OCI-LY7 (cell line): ENCODE results near the gene KCNIP4. TPM values are rescaled to one million over a fixed set of nuclear protein-coding genes. Genes with fewer than 3 reads are reported as not detected.

Experiments
- BruUV-seq: library from RNA; stranded (reverse); fragments of 400-500 nt; replicated peaks from 2 replicates; lab custom pipeline; 2021; lab: Mats Ljungman, UMichigan
- CTCF ChIA-PET: fragments of 300-600 bp; sonication (Branson Sonifier 250); formaldehyde crosslinking; loops from one replicate; lab custom pipeline; 2022; ENCODE audit warnings: antibody characterized with exemption; ENCODE audit not compliant: unreplicated experiment; lab: Charles Lee
- POLR2A ChIA-PET: fragments of 300-600 bp; sonication (Branson Sonifier 250); formaldehyde crosslinking; loops from one replicate; lab custom pipeline; 2022; ENCODE audit warnings: antibody characterized with exemption; lab: Charles Lee
- DNase-seq: peaks from one replicate; pipeline ENCODE4 v3.0.0-alpha.2; 2015; ENCODE audit warnings: low spot score
- H2AFZ ChIP-seq: fragments of 200-600 bp; sonication (generic), shearing (Covaris generic); 2 replicates; pipeline ENCODE4 v1.6.1; 2014; ENCODE audit warnings: mild to moderate bottlenecking, antibody characterized with exemption, low read length, moderate library complexity
- H3K27ac ChIP-seq: fragments of 200-600 bp; sonication (generic); 2 replicates; pipeline ENCODE4 v1.5.1; 2014; ENCODE audit warnings: mixed run types, low read depth, mild to moderate bottlenecking, moderate library complexity, low read length, inconsistent platforms; ENCODE audit not compliant: poor library complexity, severe bottlenecking
- H3K36me3 ChIP-seq: fragments of 200-600 bp; sonication (generic); 2 replicates; pipeline ENCODE4 v1.6.1; 2014; ENCODE audit warnings: mild to moderate bottlenecking, antibody characterized with exemption, low read length, moderate library complexity, mixed read lengths; ENCODE audit not compliant: insufficient read depth
- H3K4me1 ChIP-seq: fragments of 200-600 bp; sonication (generic); 2 replicates; pipeline ENCODE4 v1.5.1; 2014; ENCODE audit warnings: mild to moderate bottlenecking, low read length; ENCODE audit not compliant: insufficient read depth, poor library complexity, severe bottlenecking
- H3K4me2 ChIP-seq: fragments of 200-600 bp; sonication (generic); 2 replicates; pipeline ENCODE4 v1.6.1; 2014; ENCODE audit warnings: mild to moderate bottlenecking, low read length
- H3K4me3 ChIP-seq: fragments of 200-600 bp; sonication (generic); 2 replicates; pipeline ENCODE4 v1.5.1; 2014; ENCODE audit warnings: mild to moderate bottlenecking, low read depth, low read length; ENCODE audit not compliant: poor library complexity, severe bottlenecking
- H3K79me2 ChIP-seq: fragments of 200-600 bp; sonication (generic); 2 replicates; pipeline ENCODE4 v1.6.1; 2016; ENCODE audit warnings: low read depth, mild to moderate bottlenecking, low read length, moderate library complexity, mixed read lengths; ENCODE audit not compliant: insufficient read depth
- H3K9me2 ChIP-seq: fragments of 200-600 bp; sonication (generic); 2 replicates; pipeline ENCODE4 v1.6.1; 2016; ENCODE audit warnings: mild to moderate bottlenecking, low read length, mixed read lengths; ENCODE audit not compliant: insufficient read depth
- H3K9me3 ChIP-seq: fragments of 200-600 bp; sonication (generic); 2 replicates; pipeline ENCODE4 v1.6.1; 2014; ENCODE audit warnings: mild to moderate bottlenecking, mixed run types, low read length, mixed read lengths
- H4K20me1 ChIP-seq: fragments of 200-600 bp; sonication (generic); 2 replicates; pipeline ENCODE4 v1.6.1; 2014; ENCODE audit warnings: mild to moderate bottlenecking, antibody characterized with exemption, low read length, moderate library complexity, mixed read lengths; ENCODE audit not compliant: insufficient read depth
- CTCF ChIP-seq: fragments of 200-600 bp; sonication (generic); conservative IDR thresholded peaks from 2 replicates; pipeline ENCODE4 v1.5.1; 2014; ENCODE audit warnings: mild to moderate bottlenecking, antibody characterized with exemption, low read length, moderate library complexity, mixed read lengths
- EZH2phosphoT487 ChIP-seq: fragments of 200-600 bp; sonication (generic); IDR thresholded peaks from 2 replicates; pipeline ENCODE4 v1.6.1; 2018; ENCODE audit warnings: low read depth, borderline replicate concordance, mild to moderate bottlenecking, mixed run types, antibody characterized with exemption, low read length, moderate library complexity, mixed read lengths
- intact Hi-C: fragments of 100-400 bp; cut with micrococcal nuclease; formaldehyde crosslinking; loops from one replicate; pipeline ENCODE4 v1.10.0; 2022; ENCODE audit not compliant: unreplicated experiment
- total RNA-seq, 2 experiments: library from RNA; depleted of rRNA in 1 of 2; stranded (reverse); fragments of >200 nt in 1 of 2; shearing (Covaris generic) in 1 of 2; gene quantifications; 2 replicates each; pipeline ENCODE4 v1.2.3, GENCODE V29; 2014 to 2022

The KCNIP4 gene
- total RNA-seq, 2 experiments from 2014 or later: not detected

DNA sequence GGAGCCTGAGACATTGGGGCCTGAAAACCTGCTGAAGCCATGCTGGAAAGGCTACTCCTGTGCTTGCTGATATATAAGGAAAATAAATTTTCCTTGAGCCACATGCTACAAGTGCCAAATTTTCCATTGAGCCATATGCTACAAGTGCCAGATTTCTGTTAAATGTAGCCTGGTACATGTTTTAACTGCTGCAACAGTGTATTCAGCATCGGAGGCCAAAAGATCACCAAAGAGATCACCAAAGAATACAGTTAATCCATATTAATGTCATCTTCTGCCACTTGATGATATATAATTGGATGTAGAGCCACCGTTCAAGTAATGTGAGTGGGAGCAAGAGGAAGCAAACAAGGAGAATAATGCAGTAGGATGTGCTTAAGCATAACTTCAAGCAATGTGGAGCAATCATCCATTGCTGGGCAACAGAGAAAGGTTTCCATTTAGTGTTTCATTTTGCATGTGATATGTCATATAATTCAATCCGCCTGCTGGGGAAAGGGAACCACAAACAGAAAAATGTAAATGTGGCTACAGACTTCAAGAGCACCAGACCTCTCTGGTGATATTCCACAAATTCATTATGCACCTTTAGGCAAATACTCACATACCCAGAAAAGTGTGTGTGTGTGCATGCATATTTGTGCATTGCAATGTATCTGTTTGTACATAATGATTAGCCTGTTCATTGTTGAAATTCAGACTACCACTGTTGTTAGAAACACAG, 295.9 kb downstream of the KCNIP4 start:
- TF ChIP-seq CTCF (no peak), EZH2phosphoT487 (no peak)
- no TSS peak for BruUV-seq

DNA sequence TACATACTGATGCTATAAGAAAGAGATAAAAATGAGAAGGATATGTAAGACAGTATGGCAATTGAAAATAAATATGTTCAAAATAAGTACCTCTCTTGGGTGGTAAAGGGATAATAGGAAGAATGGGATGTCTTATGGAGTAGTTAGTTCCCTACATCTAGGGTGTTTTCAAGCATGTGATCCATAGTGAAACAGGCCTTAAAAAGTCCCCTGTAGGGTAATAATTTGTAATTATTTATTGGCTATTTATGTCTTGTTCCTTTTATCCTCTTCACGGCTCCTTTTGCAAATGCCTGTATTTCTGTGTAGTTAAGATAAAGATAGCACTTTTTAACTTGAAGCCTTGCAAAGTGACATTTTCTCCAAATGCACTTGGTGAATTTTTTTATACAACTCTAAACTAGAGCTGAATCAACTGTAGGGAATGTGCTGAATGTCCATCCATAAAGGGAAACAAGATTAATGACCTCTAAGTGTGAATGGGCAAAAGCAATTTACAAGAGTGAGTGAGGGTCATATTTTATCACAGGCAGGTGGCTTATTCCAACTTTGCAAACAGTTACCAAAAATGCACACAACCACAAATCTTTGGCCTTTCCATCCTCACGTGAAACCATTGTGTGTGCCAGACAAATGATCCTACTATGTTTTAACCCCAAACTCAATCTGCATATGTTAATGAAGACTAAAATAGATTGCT, 299.0 kb downstream of the KCNIP4 start:
- BruUV-seq: no TSS peak
- CTCF ChIA-PET: no interaction called here
- POLR2A ChIA-PET: no interaction called here

More for the DNA sequence above, 295.9 kb downstream of the KCNIP4 start:
- ChIA-PET POLR2A (interaction anchor here (0.5 kb wide), 1 partner anchor 1128 kb away, joined by 3 read pairs; no protein-coding TSS in a partner anchor), CTCF (no interaction called here)
- DNase-seq: no peak
- no peaks in the 10 kb centered on the region for H4K20me1 ChIP-seq
- no peak overlapping the region for H3K4me3 ChIP-seq
- no peaks in the 10 kb centered on the region for H3K79me2 ChIP-seq
- no peak overlapping the region for H2AFZ ChIP-seq
- no peak overlapping the region for H3K27ac ChIP-seq
- H3K36me3 ChIP-seq: no peaks in the 10 kb centered on the region
- no peaks in the 10 kb centered on the region for H3K4me1 ChIP-seq
- intact Hi-C loops: no loop called here
- no peaks in the 10 kb centered on the region for H3K9me2 ChIP-seq
- H3K9me3 ChIP-seq: no peaks in the 10 kb centered on the region
- no peak overlapping the region for H3K4me2 ChIP-seq

More for the DNA sequence above, 299.0 kb downstream of the KCNIP4 start:
- Histone ChIP-seq H3K4me1 (no peaks in the 10 kb centered on the region), H4K20me1 (no peaks in the 10 kb centered on the region), H3K27ac (no peak overlapping the region), H3K36me3 (no peaks in the 10 kb centered on the region), H3K4me3 (no peak overlapping the region), H2AFZ (no peak overlapping the region), H3K9me2 (no peaks in the 10 kb centered on the region), H3K79me2 (no peaks in the 10 kb centered on the region), H3K9me3 (no peaks in the 10 kb centered on the region), H3K4me2 (no peak overlapping the region)
- TF ChIP-seq CTCF (no peak), EZH2phosphoT487 (no peak)
- intact Hi-C loops: no loop called here
- no peak for DNase-seq
